CD4-positive, CD25-positive, alpha-beta regulatory T cell (primary cell): ENCODE measurements around the gene ADGRF3. TPM values are rescaled to one million over a fixed set of nuclear protein-coding genes. Genes with fewer than 3 reads are reported as not detected.
A peak's percentile ranks its signal among the peaks of the same experiment; 100 is the strongest.

Source experiments
- ATAC-seq, 2 donors: fragments of 150-1000 bp; cut with Tn5 transposase; one replicate each; pipeline ENCODE4 v1.10.0; 2021; ENCODE audit warnings: low read depth in 2 of 2, moderate number of reproducible peaks in 2 of 2, moderate library complexity in 1 of 2
- DNase-seq, 3 donors: peaks; one replicate each; pipeline versions ENCODE4 v3.0.0 to v3.0.0-alpha.2; 2012 to 2022; ENCODE audit warnings: mixed read lengths in 1 of 3
- H3K27ac ChIP-seq: one replicate; pipeline ENCODE4 v1.7.0; 2013; ENCODE audit warnings: mild to moderate bottlenecking, low read length; ENCODE audit not compliant: insufficient read depth, poor library complexity, severe bottlenecking
- H3K27me3 ChIP-seq: one replicate; pipeline ENCODE4 v1.7.0; 2013; ENCODE audit warnings: low read length; ENCODE audit not compliant: control insufficient read depth, insufficient read depth
- H3K36me3 ChIP-seq: one replicate; pipeline ENCODE4 v1.7.0; 2013; ENCODE audit warnings: mild to moderate bottlenecking, low read length, moderate library complexity; ENCODE audit not compliant: control insufficient read depth, insufficient read depth
- H3K4me1 ChIP-seq: 2 replicates; pipeline ENCODE4 v1.7.0; 2013; ENCODE audit warnings: mild to moderate bottlenecking, low read length; ENCODE audit not compliant: insufficient read depth, control insufficient read depth, poor library complexity, severe bottlenecking
- H3K4me3 ChIP-seq: one replicate; pipeline ENCODE4 v1.7.0; 2013; ENCODE audit warnings: low read depth, mild to moderate bottlenecking, low read length, moderate library complexity
- H3K9me3 ChIP-seq, 2 experiments: 1 replicate in 1 of 2; 2 replicates in 1 of 2; pipeline ENCODE4 v1.7.0; 2013; ENCODE audit warnings: low read length in 2 of 2, mild to moderate bottlenecking in 1 of 2, moderate library complexity in 1 of 2; ENCODE audit not compliant: control insufficient read depth in 2 of 2
- H3K27ac Mint-ChIP-seq, 3 donors: one replicate each; pipeline ENCODE4 v1.8.0; 2020 to 2022; ENCODE audit warnings: mild to moderate bottlenecking in 3 of 3, mixed read lengths in 3 of 3, moderate library complexity in 2 of 3
- H3K27me3 Mint-ChIP-seq: one replicate; pipeline ENCODE4 v1.8.0; 2022; ENCODE audit warnings: mild to moderate bottlenecking, mixed read lengths
- H3K36me3 Mint-ChIP-seq: one replicate; pipeline ENCODE4 v1.8.0; 2020; ENCODE audit warnings: mixed read lengths
- H3K4me1 Mint-ChIP-seq, 4 donors: one replicate each; pipeline ENCODE4 v1.8.0; 2020 to 2022; ENCODE audit warnings: mixed read lengths in 4 of 4, mild to moderate bottlenecking in 1 of 4
- H3K4me3 Mint-ChIP-seq, 4 donors: one replicate each; pipeline ENCODE4 v1.8.0; 2020 to 2022; ENCODE audit warnings: mild to moderate bottlenecking in 4 of 4, mixed read lengths in 4 of 4, moderate library complexity in 3 of 4
- H3K9me3 Mint-ChIP-seq, 7 donors: one replicate each; pipeline ENCODE4 v1.8.0; 2020 to 2022; ENCODE audit warnings: mixed read lengths in 7 of 7, mild to moderate bottlenecking in 3 of 7, moderate library complexity in 2 of 7
- polyA plus RNA-seq, 4 donors: library from polyadenylated mRNA; unstranded; fragments of 300-500 nt; fragmentation: Illumina TruSeq; gene quantifications; one replicate each; pipeline ENCODE4 v1.2.3, GENCODE V29; 2021
- total RNA-seq: library from RNA; stranded (reverse); gene quantifications from one replicate; pipeline ENCODE4 v1.2.3, GENCODE V29; 2022

ADGRF3 gene
- total and polyA plus RNA-seq, 5 donors from 2014 or later, result 0.23 to 1.8 (median 0.37) TPM

- H3K9me3 ChIP-seq, result no peaks in the 10 kb centered on the region
- Mint-ChIP-seq H3K4me3 (no peak overlapping the region), H3K27me3 (no peaks in the 10 kb centered on the region), H3K27ac (no peak overlapping the region), H3K9me3 (no peaks in the 10 kb centered on the region), H3K4me1 (no peaks in the 10 kb centered on the region), H3K36me3 (peaks cover 33% of the 10 kb centered on the region)
- no peak overlapping the region for H3K27ac ChIP-seq
- no peak for ATAC-seq
- no peak overlapping the region for H3K4me3 ChIP-seq
- no peaks in the 10 kb centered on the region for H3K4me1 ChIP-seq
- H3K27me3 ChIP-seq, result no peaks in the 10 kb centered on the region
- peaks cover 67% of the 10 kb centered on the region for H3K36me3 ChIP-seq
- DNase-seq, result no peak
These were observed 60.7 kb downstream of the ADGRF3 start for GRCh38 chr2:26285931-26286330.

GRCh38 chr2:26284132-26284531 is 62.5 kb downstream of the ADGRF3 start:
- peaks cover 41% of the 10 kb centered on the region for H3K36me3 Mint-ChIP-seq
- DNase-seq, result no peak
- no peaks in the 10 kb centered on the region for H3K27me3 Mint-ChIP-seq
- H3K4me3 Mint-ChIP-seq, result no peak overlapping the region
- H3K27ac Mint-ChIP-seq, result no peak overlapping the region
- H3K4me3 ChIP-seq, result no peak overlapping the region
- no peak for ATAC-seq
- no peak overlapping the region for H3K27ac ChIP-seq
- no peaks in the 10 kb centered on the region for H3K4me1 ChIP-seq
- no peaks in the 10 kb centered on the region for H3K9me3 Mint-ChIP-seq
- H3K9me3 ChIP-seq, result no peaks in the 10 kb centered on the region
- no peaks in the 10 kb centered on the region for H3K27me3 ChIP-seq
- no peaks in the 10 kb centered on the region for H3K4me1 Mint-ChIP-seq
- peaks cover 78% of the 10 kb centered on the region for H3K36me3 ChIP-seq

GRCh38 chr2:26283606-26284005 is 63.0 kb downstream of the ADGRF3 start:
- H3K27me3 Mint-ChIP-seq, result no peaks in the 10 kb centered on the region

GRCh38 chr2:26281226-26281625 is 65.4 kb downstream of the ADGRF3 start:
- Histone ChIP-seq H3K36me3 (peaks cover 91% of the 10 kb centered on the region), H3K27me3 (no peaks in the 10 kb centered on the region), H3K4me1 (no peaks in the 10 kb centered on the region), H3K27ac (no peak overlapping the region), H3K4me3 (no peak overlapping the region), H3K9me3 (no peaks in the 10 kb centered on the region)
- no peak for DNase-seq
- Mint-ChIP-seq H3K4me1 (peaks cover 0 to 6% (median under 1%) of the 10 kb centered on the region in 4 donors), H3K27me3 (no peaks in the 10 kb centered on the region), H3K36me3 (peaks cover 50% of the 10 kb centered on the region), H3K9me3 (no peaks in the 10 kb centered on the region), H3K4me3 (no peak overlapping the region), H3K27ac (no peak overlapping the region)
- no peak for ATAC-seq

More at GRCh38 chr2:26283606-26284005, 63.0 kb downstream of the ADGRF3 start:
- H3K9me3 ChIP-seq, result no peaks in the 10 kb centered on the region
- ATAC-seq (no peak), DNase-seq (no peak)
- no peak overlapping the region for H3K4me3 ChIP-seq
- H3K4me1 ChIP-seq, result no peaks in the 10 kb centered on the region
- H3K27ac ChIP-seq, result no peak overlapping the region
- H3K36me3 ChIP-seq, result peaks cover 82% of the 10 kb centered on the region
- Mint-ChIP-seq H3K27ac (no peak overlapping the region), H3K36me3 (peaks cover 46% of the 10 kb centered on the region), H3K4me3 (no peak overlapping the region), H3K4me1 (no peaks in the 10 kb centered on the region), H3K9me3 (no peaks in the 10 kb centered on the region)
- no peaks in the 10 kb centered on the region for H3K27me3 ChIP-seq

- Mint-ChIP-seq H3K4me1 (peaks cover 0 to 6% (median 1%) of the 10 kb centered on the region in 4 donors), H3K4me3 (no peak overlapping the region), H3K36me3 (peaks cover 50% of the 10 kb centered on the region), H3K9me3 (no peaks in the 10 kb centered on the region), H3K27me3 (no peaks in the 10 kb centered on the region), H3K27ac (no peak overlapping the region)
- no peak for ATAC-seq
- no peak overlapping the region for H3K27ac ChIP-seq
- no peaks in the 10 kb centered on the region for H3K9me3 ChIP-seq
- no peak overlapping the region for H3K4me3 ChIP-seq
- DNase-seq, result no peak
- H3K27me3 ChIP-seq, result no peaks in the 10 kb centered on the region
- H3K4me1 ChIP-seq, result no peaks in the 10 kb centered on the region
- peaks cover 89% of the 10 kb centered on the region for H3K36me3 ChIP-seq
These were observed 66.7 kb downstream of the ADGRF3 start for GRCh38 chr2:26279886-26280285.

GRCh38 chr2:26276484-26277227 is 69.9 kb downstream of the ADGRF3 start:
- no peaks in the 10 kb centered on the region for H3K27me3 Mint-ChIP-seq
- peaks cover 0 to 6% (median 3%) of the 10 kb centered on the region in 4 donors for H3K4me1 Mint-ChIP-seq
- H3K36me3 Mint-ChIP-seq, result peaks cover 35% of the 10 kb centered on the region
- no peaks in the 10 kb centered on the region for H3K9me3 Mint-ChIP-seq
- H3K27ac Mint-ChIP-seq, result no peak overlapping the region
- no peaks in the 10 kb centered on the region for H3K27me3 ChIP-seq
- H3K4me1 ChIP-seq, result no peaks in the 10 kb centered on the region
- no peak overlapping the region for H3K4me3 ChIP-seq
- ATAC-seq, result no peak
- H3K9me3 ChIP-seq, result no peaks in the 10 kb centered on the region
- peaks cover 78% of the 10 kb centered on the region for H3K36me3 ChIP-seq
- H3K4me3 Mint-ChIP-seq, result no peak overlapping the region
- H3K27ac ChIP-seq, result no peak overlapping the region
- DNase-seq, result no peak

- no peaks in the 10 kb centered on the region for H3K27me3 Mint-ChIP-seq
- Histone ChIP-seq H3K9me3 (no peaks in the 10 kb centered on the region), H3K36me3 (peaks cover 54% of the 10 kb centered on the region), H3K27me3 (no peaks in the 10 kb centered on the region), H3K27ac (no peak overlapping the region), H3K4me3 (no peak overlapping the region), H3K4me1 (no peaks in the 10 kb centered on the region)
- H3K4me1 Mint-ChIP-seq, result peaks cover 2 to 14% (median 11%) of the 10 kb centered on the region in 4 donors
- H3K27ac Mint-ChIP-seq, result no peak overlapping the region
- no peaks in the 10 kb centered on the region for H3K9me3 Mint-ChIP-seq
- no peak overlapping the region for H3K4me3 Mint-ChIP-seq
- ATAC-seq (no peak), DNase-seq (no peak)
- peaks cover 20% of the 10 kb centered on the region for H3K36me3 Mint-ChIP-seq
These were observed 72.5 kb downstream of the ADGRF3 start for GRCh38 chr2:26274058-26274613.

GRCh38 chr2:26273501-26273900 is 73.1 kb downstream of the ADGRF3 start:
- peaks cover 16% of the 10 kb centered on the region for H3K36me3 Mint-ChIP-seq

More at GRCh38 chr2:26273501-26273900, 73.1 kb downstream of the ADGRF3 start:
- no peak for ATAC-seq
- Mint-ChIP-seq H3K4me3 (no peak overlapping the region), H3K27me3 (no peaks in the 10 kb centered on the region), H3K4me1 (peaks cover 2 to 14% (median 12%) of the 10 kb centered on the region in 4 donors), H3K27ac (peak overlapping the region in 1 of 3 donors; percentile 13), H3K9me3 (no peaks in the 10 kb centered on the region)
- no peak for DNase-seq
- Histone ChIP-seq H3K36me3 (peaks cover 48% of the 10 kb centered on the region), H3K27me3 (no peaks in the 10 kb centered on the region), H3K27ac (no peak overlapping the region), H3K4me3 (no peak overlapping the region), H3K4me1 (no peaks in the 10 kb centered on the region), H3K9me3 (no peaks in the 10 kb centered on the region)
